ENCODE measurements around the gene NRDC. TPM values are rescaled to one million over a fixed set of nuclear protein-coding genes. Genes with fewer than 3 reads are reported as not detected.

The NRDC gene
- total RNA-seq, 1 experiment from 2014 or later, result 147 TPM

- peaks cover 0 to 23% (median 10%) of the 10 kb centered on the region in 3 experiments; a peak in 6 of 7 replicates for H3K36me3 Mint-ChIP-seq (ENCODE audit: insufficient read depth in 1 of 3, low read depth in 3 of 3)
- no peak overlapping the region for H3K27ac ChIP-seq (ENCODE audit: insufficient read length, low read depth, low read length)
- no peaks in the 10 kb centered on the region for H3K4me1 ChIP-seq (ENCODE audit: insufficient read depth, low read length)
- no CpG with 5 or more reads among the region's 2 CpGs for WGBS (ENCODE audit: extremely low coverage, insufficient read length, low lambda C conversion rate)
- no peak overlapping the region for H2BK12ac ChIP-seq (ENCODE audit: insufficient read length, low read depth, low read length)
- no peak overlapping the region for H2BK20ac ChIP-seq (ENCODE audit: low read depth, low read length, poor library complexity, severe bottlenecking)
- no peaks in the 10 kb centered on the region for H3K9me3 Mint-ChIP-seq
- no peak overlapping the region for H3T11ph ChIP-seq (ENCODE audit: low read length)
- no peak overlapping the region for H2BK15ac ChIP-seq (ENCODE audit: low read depth, low read length)
- H3K4me2 ChIP-seq (ENCODE audit: insufficient read depth, insufficient read length, low read length), result no peak overlapping the region
- DNase-seq, result no peak
- no peak overlapping the region for H2AFZ ChIP-seq (ENCODE audit: low read length)
- no peak overlapping the region for H4K91ac ChIP-seq (ENCODE audit: insufficient read length, low read depth, low read length)
- H3K23ac ChIP-seq (ENCODE audit: insufficient read length, low read depth, low read length), result no peak overlapping the region
- H2BK120ac ChIP-seq (ENCODE audit: low read depth, low read length, poor library complexity, severe bottlenecking), result no peak overlapping the region
- no peaks in the 10 kb centered on the region for H3K79me1 ChIP-seq (ENCODE audit: insufficient read depth, low read depth, low read length, poor library complexity, severe bottlenecking)
- H3K27me3 Mint-ChIP-seq (ENCODE audit: low read depth), result no peaks in the 10 kb centered on the region
- H3K27me3 ChIP-seq (ENCODE audit: insufficient read depth, low read length), result no peaks in the 10 kb centered on the region
- H2BK5ac ChIP-seq (ENCODE audit: insufficient read length, low read length), result no peak overlapping the region
- no peaks in the 10 kb centered on the region for H3K79me2 ChIP-seq (ENCODE audit: insufficient read depth, low read length)
- H4K5ac ChIP-seq (ENCODE audit: insufficient read length, low read depth, low read length), result no peak overlapping the region
- peaks cover 2% of the 10 kb centered on the region in 2 experiments; a peak in 1 of 4 replicates for H3K4me1 Mint-ChIP-seq
- H3K4ac ChIP-seq (ENCODE audit: low read depth, low read length), result no peak overlapping the region
- H3K4me3 Mint-ChIP-seq, result no peak overlapping the region
- H3K14ac ChIP-seq (ENCODE audit: insufficient read depth, low read length), result no peak overlapping the region
- H2AK5ac ChIP-seq (ENCODE audit: insufficient read length, low read length), result no peak overlapping the region
- H3K18ac ChIP-seq (ENCODE audit: insufficient read length, low read depth, low read length), result no peak overlapping the region
- no peak overlapping the region for H3K56ac ChIP-seq (ENCODE audit: insufficient read length, low read depth, low read length)
- TF ChIP-seq CTCF (conservative IDR thresholded peaks at IDR 0.05), result no peak
- no peak overlapping the region for H4K8ac ChIP-seq (replicated peaks; ENCODE audit: insufficient read length, low read depth, low read length)
- H4K20me1 ChIP-seq (ENCODE audit: control insufficient read depth, insufficient read depth, insufficient read length), result no peaks in the 10 kb centered on the region
- no peak overlapping the region for H3K27ac Mint-ChIP-seq
- no peaks in the 10 kb centered on the region for H3K23me2 ChIP-seq (ENCODE audit: insufficient read length, low read depth, low read length, poor library complexity, severe bottlenecking)
- H3K9ac ChIP-seq (ENCODE audit: extremely low read depth, insufficient read length, low read length), result no peak overlapping the region
- no peaks in the 10 kb centered on the region for H3K9me3 ChIP-seq (ENCODE audit: control insufficient read depth, low read depth, low read length)
These were observed 122.2 kb downstream of the NRDC start for GRCh38 chr1:51756290-51756689.

All from H9 (cell line).